HEK293 (cell line): ENCODE data around the gene TRIM75.

Experiments
- CTCF ChIA-PET: fragments of 350-600 bp; formaldehyde crosslinking; extraction: SDS; loops from one replicate; lab custom pipeline; 2021; ENCODE audit warnings: antibody characterized with exemption; lab: Yijun Ruan, JAX
- POLR2A ChIA-PET: fragments of 300-600 bp; formaldehyde crosslinking; extraction: SDS; loops from one replicate; lab custom pipeline; 2020; ENCODE audit warnings: antibody characterized with exemption, inconsistent platforms; lab: Yijun Ruan, JAX
- H3K27ac ChIP-seq: fragments of 200-500 bp; sonication (Bioruptor generic); 2 replicates; pipeline ENCODE4 v1.5.1; 2014; ENCODE audit warnings: low read depth, low read length, control low read depth, inconsistent platforms; ENCODE audit errors: extremely low read depth
- H3K36me3 ChIP-seq, 2 experiments: fragments of 200-500 bp in 1 of 2; sonication (Bioruptor generic) in 1 of 2; 1 replicate in 1 of 2; 2 replicates in 1 of 2; pipeline ENCODE4 v1.5.1; 2014 to 2017; ENCODE audit warnings: inconsistent platforms in 2 of 2, low read length in 2 of 2; ENCODE audit not compliant: control insufficient read depth in 2 of 2, insufficient read depth in 1 of 2
- H3K4me1 ChIP-seq: fragments of 200-500 bp; sonication (Bioruptor generic); 2 replicates; pipeline ENCODE4 v1.5.1; 2014; ENCODE audit warnings: mild to moderate bottlenecking, low read length, inconsistent platforms; ENCODE audit not compliant: control insufficient read depth, insufficient read depth
- H3K4me3 ChIP-seq: 2 replicates; pipeline ENCODE4 v1.5.1; 2011; ENCODE audit warnings: low read depth, mild to moderate bottlenecking, control low read depth, low read length, moderate library complexity
- H3K9me3 ChIP-seq: fragments of 200-500 bp; sonication (Bioruptor generic); 2 replicates; pipeline ENCODE4 v1.5.1; 2014; ENCODE audit warnings: low read depth, low read length, inconsistent platforms; ENCODE audit not compliant: control insufficient read depth, insufficient read depth
- BCL11A ChIP-seq: fragments of 450-650 bp; formaldehyde crosslinking; IDR thresholded peaks from 2 replicates; pipeline ENCODE4 v1.5.1; 2016; ENCODE audit warnings: low read depth, missing biosample characterization, missing genetic modification characterization
- FEZF1 ChIP-seq: fragments of 450-650 bp; formaldehyde crosslinking; IDR thresholded peaks from 2 replicates; pipeline ENCODE4 v1.5.1; 2016; ENCODE audit warnings: missing biosample characterization, missing genetic modification characterization
- GLIS1 ChIP-seq: fragments of 450-650 bp; formaldehyde crosslinking; IDR thresholded peaks from 2 replicates; pipeline ENCODE4 v1.5.1; 2016; ENCODE audit warnings: missing biosample characterization, missing genetic modification characterization
- HIC1 ChIP-seq: fragments of 450-650 bp; formaldehyde crosslinking; IDR thresholded peaks from 2 replicates; pipeline ENCODE4 v1.5.1; 2016; ENCODE audit warnings: missing biosample characterization, missing genetic modification characterization
- KLF16 ChIP-seq: fragments of 450-650 bp; formaldehyde crosslinking; IDR thresholded peaks from 2 replicates; pipeline ENCODE4 v1.5.1; 2017; ENCODE audit warnings: missing biosample characterization, missing genetic modification characterization
- MEIS1 ChIP-seq: sonication (generic); formaldehyde crosslinking; IDR thresholded peaks from 2 replicates; pipeline ENCODE4 v1.8.1; 2022; ENCODE audit warnings: missing genetic modification reagents, mild to moderate bottlenecking, borderline replicate concordance
- MZF1 ChIP-seq: fragments of 450-650 bp; formaldehyde crosslinking; IDR thresholded peaks from 2 replicates; pipeline ENCODE4 v1.5.1; 2017; ENCODE audit warnings: missing biosample characterization, missing genetic modification characterization, borderline replicate concordance
- SALL2 ChIP-seq: fragments of 450-650 bp; formaldehyde crosslinking; IDR thresholded peaks from 2 replicates; pipeline ENCODE4 v1.5.0; 2017; ENCODE audit warnings: missing biosample characterization, mild to moderate bottlenecking, missing genetic modification characterization, borderline replicate concordance
- ZBTB7A ChIP-seq: fragments of 450-650 bp; formaldehyde crosslinking; IDR thresholded peaks from 2 replicates; pipeline ENCODE4 v1.5.1; 2016; ENCODE audit warnings: low read depth, missing biosample characterization, missing genetic modification characterization
- ZNF2 ChIP-seq: fragments of 450-650 bp; formaldehyde crosslinking; IDR thresholded peaks from 2 replicates; pipeline ENCODE4 v1.5.1; 2016; ENCODE audit warnings: missing biosample characterization, missing genetic modification characterization
- ZNF292 ChIP-seq: fragments of 450-650 bp; formaldehyde crosslinking; IDR thresholded peaks from 2 replicates; pipeline ENCODE4 v1.5.1; 2016; ENCODE audit warnings: low read depth, missing biosample characterization, missing genetic modification characterization, borderline replicate concordance
- ZNF398 ChIP-seq: fragments of 450-650 bp; formaldehyde crosslinking; IDR thresholded peaks from 2 replicates; pipeline ENCODE4 v1.5.1; 2017; ENCODE audit warnings: missing biosample characterization, missing genetic modification characterization
- ZNF426 ChIP-seq: fragments of 450-650 bp; formaldehyde crosslinking; IDR thresholded peaks from 2 replicates; pipeline ENCODE4 v1.5.1; 2017; ENCODE audit warnings: missing biosample characterization, missing genetic modification characterization, mild to moderate bottlenecking, inconsistent platforms, moderate library complexity
- ZNF48 ChIP-seq: fragments of 450-650 bp; formaldehyde crosslinking; IDR thresholded peaks from 2 replicates; pipeline ENCODE4 v1.5.1; 2016; ENCODE audit warnings: missing biosample characterization, missing genetic modification characterization
- ZNF529 ChIP-seq: fragments of 450-650 bp; formaldehyde crosslinking; IDR thresholded peaks from 2 replicates; pipeline ENCODE4 v1.5.1; 2017; ENCODE audit warnings: missing genetic modification characterization, missing biosample characterization; ENCODE audit not compliant: insufficient replicate concordance
- ZNF530 ChIP-seq: fragments of 450-650 bp; formaldehyde crosslinking; IDR thresholded peaks from 2 replicates; pipeline ENCODE4 v1.5.1; 2016; ENCODE audit warnings: low read depth, missing biosample characterization, missing genetic modification characterization
- ZNF549 ChIP-seq: fragments of 450-650 bp; IDR thresholded peaks from 2 replicates; pipeline ENCODE4 v1.5.1; 2018; ENCODE audit warnings: missing biosample characterization, missing genetic modification characterization, mild to moderate bottlenecking, inconsistent platforms, moderate library complexity
- ZNF558 ChIP-seq: fragments of 450-650 bp; formaldehyde crosslinking; IDR thresholded peaks from 2 replicates; pipeline ENCODE4 v1.5.1; 2016; ENCODE audit warnings: missing biosample characterization, missing genetic modification characterization
- ZNF561 ChIP-seq: fragments of 450-650 bp; IDR thresholded peaks from 2 replicates; pipeline ENCODE4 v1.5.1; 2018; ENCODE audit warnings: missing biosample characterization, missing genetic modification characterization, borderline replicate concordance
- ZNF596 ChIP-seq: fragments of 450-650 bp; IDR thresholded peaks from 2 replicates; pipeline ENCODE4 v1.5.0; 2018; ENCODE audit warnings: missing biosample characterization, mild to moderate bottlenecking, missing genetic modification characterization, moderate library complexity
- ZNF610 ChIP-seq: fragments of 450-650 bp; formaldehyde crosslinking; IDR thresholded peaks from 2 replicates; pipeline ENCODE4 v1.5.1; 2016; ENCODE audit warnings: missing biosample characterization, missing genetic modification characterization, borderline replicate concordance
- ZNF629 ChIP-seq: fragments of 450-650 bp; formaldehyde crosslinking; IDR thresholded peaks from 2 replicates; pipeline ENCODE4 v1.5.1; 2017; ENCODE audit warnings: missing biosample characterization, missing genetic modification characterization
- ZNF677 ChIP-seq: fragments of 450-650 bp; IDR thresholded peaks from 2 replicates; pipeline ENCODE4 v1.5.0; 2018; ENCODE audit warnings: missing biosample characterization, mild to moderate bottlenecking, missing genetic modification characterization, moderate library complexity
- ZNF776 ChIP-seq: fragments of 450-650 bp; formaldehyde crosslinking; IDR thresholded peaks from 2 replicates; pipeline ENCODE4 v1.5.0; 2017; ENCODE audit warnings: missing biosample characterization, missing genetic modification characterization, borderline replicate concordance
- ZNF791 ChIP-seq: fragments of 450-650 bp; formaldehyde crosslinking; IDR thresholded peaks from 2 replicates; pipeline ENCODE4 v1.5.1; 2016; ENCODE audit warnings: missing biosample characterization, missing genetic modification characterization
- ZNF843 ChIP-seq: fragments of 450-650 bp; formaldehyde crosslinking; IDR thresholded peaks from 2 replicates; pipeline ENCODE4 v1.5.1; 2016; ENCODE audit warnings: missing biosample characterization, missing genetic modification characterization

TRIM75 gene

GRCh38 chr4:165009493-165010227 lies 44.0 kb upstream of the TRIM75 start:
- H3K4me1 ChIP-seq = no peaks in the 10 kb centered on the region
- ChIA-PET CTCF (interaction anchor here (0.6 to 0.8 kb wide), 2 partner anchors 10 to 103 kb away, joined by 3 to 4 read pairs; partner anchors contain the start of gene TMEM192), POLR2A (no interaction called here)
- no peaks in the 10 kb centered on the region for H3K36me3 ChIP-seq
- H3K9me3 ChIP-seq = no peaks in the 10 kb centered on the region
- TF ChIP-seq ZNF48 (tag by site-specific recombination) (no peak), ZNF610 (no peak), ZNF843 (tag by site-specific recombination) (no peak), ZNF549 (tag by site-specific recombination) (no peak), ZNF596 (tag by site-specific recombination) (no peak), ZNF398 (tag by site-specific recombination) (no peak), SALL2 (tag by site-specific recombination) (no peak), ZNF292 (no peak), ZNF529 (no peak)
- no peak overlapping the region for H3K4me3 ChIP-seq
- H3K27ac ChIP-seq = no peak overlapping the region

DNA sequence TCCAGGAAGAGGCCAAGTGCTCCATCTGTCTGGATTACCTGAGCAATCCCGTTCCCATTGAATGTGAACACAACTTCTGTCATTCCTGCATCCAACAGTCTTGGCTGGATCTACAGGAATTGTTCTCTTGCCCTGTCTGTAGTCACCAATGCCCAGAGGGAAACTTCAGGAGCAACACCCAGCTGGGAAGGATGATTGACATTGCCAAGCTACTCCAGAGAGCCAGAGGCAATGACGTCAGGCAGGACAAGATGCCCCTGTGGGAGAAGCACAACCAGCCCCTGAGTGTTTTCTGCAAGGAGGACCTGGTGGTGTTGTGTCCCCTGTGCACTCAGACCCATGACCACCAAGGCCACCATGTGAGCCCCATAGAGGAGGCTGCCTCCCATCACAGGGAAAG lies 43.2 kb upstream of the TRIM75 start:
- Histone ChIP-seq H3K36me3 (no peaks in the 10 kb centered on the region), H3K9me3 (no peaks in the 10 kb centered on the region), H3K27ac (no peak overlapping the region), H3K4me3 (no peak overlapping the region), H3K4me1 (no peaks in the 10 kb centered on the region)
- TF ChIP-seq BCL11A (no peak), ZNF776 (tag by site-specific recombination) (no peak), ZNF561 (tag by site-specific recombination) (no peak), GLIS1 (tag by site-specific recombination) (no peak), ZNF558 (tag by site-specific recombination) (no peak), ZNF791 (tag by site-specific recombination) (no peak), FEZF1 (tag by site-specific recombination) (no peak), ZBTB7A (no peak), HIC1 (tag by site-specific recombination) (no peak), ZNF530 (no peak), MZF1 (no peak), ZNF48 (tag by site-specific recombination) (no peak), ZNF677 (tag by site-specific recombination) (no peak), MEIS1 (CRISPR knock-in tag) (no peak), ZNF2 (tag by site-specific recombination) (no peak), ZNF426 (tag by site-specific recombination) (no peak), KLF16 (tag by site-specific recombination) (no peak), ZNF629 (tag by site-specific recombination) (no peak)
- POLR2A ChIA-PET = no interaction called here
- CTCF ChIA-PET = interaction anchor here (0.6 kb wide), 1 partner anchor 11 kb away, joined by 4 read pairs; no protein-coding TSS in a partner anchor
